CD4-positive, alpha-beta T cell (primary cell): Measurements from ENCODE around the gene TAF3. TPM values are rescaled to one million over a fixed set of nuclear protein-coding genes. Genes with fewer than 3 reads are reported as not detected.

Experiments
- ATAC-seq: fragments of 200-7000 bp; cut with Tn5 transposase; one replicate; pipeline ENCODE4 v1.10.0; 2022; ENCODE audit warnings: mild to moderate bottlenecking; ENCODE audit not compliant: poor library complexity
- CTCF ChIA-PET: fragments of 350-600 bp; sonication (Branson Sonifier 250); formaldehyde crosslinking; loops from one replicate; lab custom pipeline; 2021; ENCODE audit warnings: antibody characterized with exemption, inconsistent platforms; lab: Charles Lee
- POLR2A ChIA-PET: fragments of 350-600 bp; sonication (Branson Sonifier 250); formaldehyde crosslinking; loops from one replicate; lab custom pipeline; 2021; ENCODE audit warnings: antibody characterized with exemption, inconsistent platforms; lab: Charles Lee
- DNase-seq, 14 experiments: peaks; one replicate each; pipeline ENCODE4 v3.0.0-alpha.2; 2013 to 2020; ENCODE audit warnings: mixed read lengths in 2 of 14
- H3K27ac ChIP-seq, 2 donors: one replicate each; pipeline versions ENCODE4 v1.5.1 to v1.7.0; 2013; ENCODE audit warnings: low read length in 2 of 2, low read depth in 1 of 2, mild to moderate bottlenecking in 1 of 2
- H3K27me3 ChIP-seq, 2 experiments: 1 replicate in 1 of 2; 2 replicates in 1 of 2; pipeline versions ENCODE4 v1.6.1 to v1.7.0; 2013; ENCODE audit warnings: low read length in 2 of 2, control low read depth in 1 of 2, mild to moderate bottlenecking in 1 of 2, moderate library complexity in 1 of 2; ENCODE audit not compliant: insufficient read depth in 2 of 2, control insufficient read depth in 1 of 2
- H3K36me3 ChIP-seq: one replicate; pipeline ENCODE4 v1.6.1; 2013; ENCODE audit warnings: low read length, control low read depth; ENCODE audit not compliant: insufficient read depth
- H3K4me1 ChIP-seq: one replicate; pipeline ENCODE4 v1.6.1; 2013; ENCODE audit warnings: low read length, control low read depth; ENCODE audit not compliant: insufficient read depth
- H3K4me3 ChIP-seq: one replicate; pipeline ENCODE4 v1.5.1; 2013; ENCODE audit warnings: mild to moderate bottlenecking, low read length, moderate library complexity
- H3K9me3 ChIP-seq, 2 experiments: 1 replicate in 1 of 2; 2 replicates in 1 of 2; pipeline versions ENCODE4 v1.6.1 to v1.7.0; 2013; ENCODE audit warnings: low read length in 2 of 2, mild to moderate bottlenecking in 2 of 2, control low read depth in 1 of 2, moderate library complexity in 1 of 2; ENCODE audit not compliant: control insufficient read depth in 1 of 2, insufficient read depth in 1 of 2
- H3K27ac Mint-ChIP-seq: one replicate; pipeline ENCODE4 v1.8.0; 2020; ENCODE audit warnings: mixed read lengths
- H3K27me3 Mint-ChIP-seq: one replicate; pipeline ENCODE4 v1.8.0; 2021; ENCODE audit warnings: mixed read lengths
- H3K36me3 Mint-ChIP-seq: one replicate; pipeline ENCODE4 v1.8.0; 2021; ENCODE audit warnings: low read depth, mixed read lengths
- H3K4me1 Mint-ChIP-seq: one replicate; pipeline ENCODE4 v1.8.0; 2021; ENCODE audit warnings: low read depth, mixed read lengths
- H3K4me3 Mint-ChIP-seq: one replicate; pipeline ENCODE4 v1.8.0; 2020; ENCODE audit warnings: mild to moderate bottlenecking, mixed read lengths
- H3K9me3 Mint-ChIP-seq: one replicate; pipeline ENCODE4 v1.8.0; 2020; ENCODE audit warnings: mixed read lengths
- intact Hi-C, 2 experiments: fragments of 100-400 bp; cut with DNase I in 1 of 2; cut with micrococcal nuclease in 1 of 2; formaldehyde crosslinking; loops; one replicate each; pipeline versions ENCODE4 v1.15.1 to v1.9.0; 2023 to 2025; cut with DNase I, micrococcal nuclease
- polyA plus RNA-seq, 2 donors: library from polyadenylated mRNA; unstranded; fragments of 120-200 nt; gene quantifications; one replicate each; pipeline ENCODE4 v1.2.1, GENCODE V29; 2013
- total RNA-seq, 174 experiments: library from RNA in 2 of 174; stranded (reverse) in 2 of 174; gene quantifications; one replicate each; pipeline ENCODE4 v1.2.3 and lab custom pipeline; 2021 to 2026
- TF ChIP-seq, protein P1 (sequence below): fragments of 200-600 bp; IDR thresholded peaks from one replicate; pipeline ENCODE4 v1.8.0; 2022; ENCODE audit warnings: antibody characterized with exemption, mild to moderate bottlenecking

TAF3 gene, protein sequence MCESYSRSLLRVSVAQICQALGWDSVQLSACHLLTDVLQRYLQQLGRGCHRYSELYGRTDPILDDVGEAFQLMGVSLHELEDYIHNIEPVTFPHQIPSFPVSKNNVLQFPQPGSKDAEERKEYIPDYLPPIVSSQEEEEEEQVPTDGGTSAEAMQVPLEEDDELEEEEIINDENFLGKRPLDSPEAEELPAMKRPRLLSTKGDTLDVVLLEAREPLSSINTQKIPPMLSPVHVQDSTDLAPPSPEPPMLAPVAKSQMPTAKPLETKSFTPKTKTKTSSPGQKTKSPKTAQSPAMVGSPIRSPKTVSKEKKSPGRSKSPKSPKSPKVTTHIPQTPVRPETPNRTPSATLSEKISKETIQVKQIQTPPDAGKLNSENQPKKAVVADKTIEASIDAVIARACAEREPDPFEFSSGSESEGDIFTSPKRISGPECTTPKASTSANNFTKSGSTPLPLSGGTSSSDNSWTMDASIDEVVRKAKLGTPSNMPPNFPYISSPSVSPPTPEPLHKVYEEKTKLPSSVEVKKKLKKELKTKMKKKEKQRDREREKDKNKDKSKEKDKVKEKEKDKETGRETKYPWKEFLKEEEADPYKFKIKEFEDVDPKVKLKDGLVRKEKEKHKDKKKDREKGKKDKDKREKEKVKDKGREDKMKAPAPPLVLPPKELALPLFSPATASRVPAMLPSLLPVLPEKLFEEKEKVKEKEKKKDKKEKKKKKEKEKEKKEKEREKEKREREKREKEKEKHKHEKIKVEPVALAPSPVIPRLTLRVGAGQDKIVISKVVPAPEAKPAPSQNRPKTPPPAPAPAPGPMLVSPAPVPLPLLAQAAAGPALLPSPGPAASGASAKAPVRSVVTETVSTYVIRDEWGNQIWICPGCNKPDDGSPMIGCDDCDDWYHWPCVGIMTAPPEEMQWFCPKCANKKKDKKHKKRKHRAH
- total RNA-seq (10 to 100 TPM; 12.6 to 12.8 TPM), total RNA-seq (lab: John Stamatoyannopoulos, UW) (13.5 to 72.1 (median 41.9) reads per million in 172 experiments)
- polyA plus RNA-seq (2013, experiment 1 of 2) = 9.6 TPM
- polyA plus RNA-seq (2013, experiment 2 of 2) = 13.2 TPM

DNA sequence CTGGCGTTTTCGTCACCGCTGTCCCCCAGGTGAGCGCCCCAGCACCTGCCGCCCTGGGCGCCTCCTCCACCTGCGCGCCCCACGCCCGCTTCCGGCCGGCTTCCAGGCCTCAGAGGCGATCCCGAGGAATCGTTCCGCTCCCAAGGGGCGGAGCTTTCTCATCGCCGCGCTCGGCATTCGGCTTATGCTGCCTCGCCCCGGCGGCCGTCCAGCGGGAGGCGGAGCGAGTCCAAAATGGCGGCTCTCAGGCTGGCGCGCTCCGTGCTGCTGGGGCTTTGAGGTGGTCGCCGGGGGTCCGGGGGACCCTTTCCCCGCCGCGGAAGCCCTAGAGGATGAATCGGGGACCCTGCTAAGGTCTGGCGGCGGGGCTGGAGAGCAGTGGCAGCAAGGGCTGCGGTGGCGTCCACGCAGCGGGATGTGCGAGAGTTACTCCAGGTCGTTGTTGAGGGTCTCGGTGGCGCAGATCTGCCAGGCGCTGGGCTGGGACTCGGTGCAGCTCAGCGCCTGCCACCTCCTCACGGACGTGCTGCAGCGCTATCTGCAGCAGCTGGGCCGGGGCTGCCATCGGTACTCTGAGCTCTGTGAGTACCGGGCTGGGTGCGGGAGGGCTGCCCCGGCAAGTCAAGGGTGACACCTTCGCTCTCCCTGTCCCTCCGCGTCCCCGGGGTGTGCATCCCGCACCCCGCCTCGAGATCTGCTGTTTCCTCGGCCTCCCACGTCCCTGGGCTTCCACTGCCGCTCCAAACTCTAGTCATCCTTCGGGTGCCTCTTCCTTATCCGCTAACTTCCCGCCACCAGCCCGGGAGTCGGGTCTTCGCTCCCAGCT, at the start of gene TAF3:
Gene TAF3 (plus strand): TSS at position 211 of the 826 bp plus-strand sequence. CDS start 205 bp downstream, at position 416.
- H3K4me1 ChIP-seq = peaks cover 25% of the 10 kb centered on the region
- peaks cover 0 to 8% of the 10 kb centered on the region in 2 experiments for H3K27me3 ChIP-seq
- Mint-ChIP-seq H3K36me3 (peaks cover 39% of the 10 kb centered on the region), H3K9me3 (no peaks in the 10 kb centered on the region), H3K27me3 (peaks cover 5% of the 10 kb centered on the region), H3K27ac (peak within 1 kb of the TSS; percentile 80), H3K4me1 (peaks cover 48% of the 10 kb centered on the region), H3K4me3 (peak within 1 kb of the TSS; percentile 97)
- ChIA-PET POLR2A (interaction anchor here (0.5 to 4.1 kb wide), 13 partner anchors 10 to 1277 kb away, joined by 3 to 135 read pairs (median 4); partner anchors contain the start of genes ATP5F1C, KIN and SFMBT2), CTCF (interaction anchor here (1.4 to 1.8 kb wide), 2 partner anchors 31 to 54 kb away, joined by 5 to 6 read pairs; partner anchors contain the start of genes ATP5F1C and KIN)
- no peaks in the 10 kb centered on the region for H3K9me3 ChIP-seq
- peak; percentile 86 to 95 (median 91) for DNase-seq
- peak within 1 kb of the TSS; percentile 99 for H3K4me3 ChIP-seq
- intact Hi-C loops = loop anchor here (1.0 to 5.0 kb wide), 2 partner anchors 30 to 239 kb away; partner anchors contain the start of gene ATP5F1C (in 2 of the 2)
- peaks cover 5% of the 10 kb centered on the region for H3K36me3 ChIP-seq
- H3K27ac ChIP-seq = peak within 1 kb of the TSS; percentile 29 to 50
- peak; percentile 93 for ATAC-seq
- TF ChIP-seq, protein P1, sequence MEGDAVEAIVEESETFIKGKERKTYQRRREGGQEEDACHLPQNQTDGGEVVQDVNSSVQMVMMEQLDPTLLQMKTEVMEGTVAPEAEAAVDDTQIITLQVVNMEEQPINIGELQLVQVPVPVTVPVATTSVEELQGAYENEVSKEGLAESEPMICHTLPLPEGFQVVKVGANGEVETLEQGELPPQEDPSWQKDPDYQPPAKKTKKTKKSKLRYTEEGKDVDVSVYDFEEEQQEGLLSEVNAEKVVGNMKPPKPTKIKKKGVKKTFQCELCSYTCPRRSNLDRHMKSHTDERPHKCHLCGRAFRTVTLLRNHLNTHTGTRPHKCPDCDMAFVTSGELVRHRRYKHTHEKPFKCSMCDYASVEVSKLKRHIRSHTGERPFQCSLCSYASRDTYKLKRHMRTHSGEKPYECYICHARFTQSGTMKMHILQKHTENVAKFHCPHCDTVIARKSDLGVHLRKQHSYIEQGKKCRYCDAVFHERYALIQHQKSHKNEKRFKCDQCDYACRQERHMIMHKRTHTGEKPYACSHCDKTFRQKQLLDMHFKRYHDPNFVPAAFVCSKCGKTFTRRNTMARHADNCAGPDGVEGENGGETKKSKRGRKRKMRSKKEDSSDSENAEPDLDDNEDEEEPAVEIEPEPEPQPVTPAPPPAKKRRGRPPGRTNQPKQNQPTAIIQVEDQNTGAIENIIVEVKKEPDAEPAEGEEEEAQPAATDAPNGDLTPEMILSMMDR = no peak

DNA sequence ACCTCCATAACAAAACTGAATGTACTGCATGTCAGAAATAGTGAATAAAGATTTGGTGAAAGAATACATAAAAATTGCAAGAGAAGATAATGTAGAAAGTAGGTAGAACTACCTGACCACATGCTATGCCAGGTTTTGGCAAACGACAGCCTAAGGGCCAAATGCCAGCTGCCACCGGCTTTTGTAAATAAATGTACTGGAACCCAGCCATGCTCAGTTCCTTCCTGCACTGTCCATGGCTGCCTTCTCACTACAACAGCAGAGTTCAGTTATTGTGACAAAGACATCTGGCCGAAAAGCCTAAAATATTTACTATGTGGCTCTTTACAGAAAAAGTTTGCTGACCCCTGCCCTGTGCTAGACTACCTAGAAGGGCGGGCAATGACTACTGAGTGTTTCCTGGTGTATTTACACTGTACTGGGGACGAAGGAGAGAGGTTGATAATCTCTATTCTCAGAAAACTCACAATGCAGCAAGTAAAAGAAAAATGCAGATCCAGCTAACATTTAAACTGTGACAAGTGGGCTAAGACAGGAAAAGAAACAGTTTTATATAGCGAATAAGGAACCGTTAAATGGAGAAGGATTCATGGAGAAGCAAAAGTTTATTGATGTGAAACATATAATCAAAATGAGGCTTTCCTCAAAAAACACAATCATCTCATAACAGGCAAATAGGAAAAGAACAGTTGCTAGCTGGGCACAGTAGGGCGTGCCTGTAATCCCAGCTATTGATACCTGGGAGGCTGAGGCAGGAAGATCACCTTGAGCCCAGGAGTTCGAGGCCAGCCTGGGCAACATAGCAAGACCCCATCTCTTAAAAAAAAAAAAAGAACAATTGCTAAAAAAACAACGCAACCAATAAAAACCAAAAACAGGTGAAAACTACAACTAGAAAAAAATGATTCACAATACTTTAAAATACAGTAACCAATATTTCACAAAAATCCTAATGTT, 44.2 kb upstream of the TAF3 start:
- Histone ChIP-seq H3K36me3 (peaks cover 61% of the 10 kb centered on the region), H3K27ac (no peak overlapping the region), H3K9me3 (no peaks in the 10 kb centered on the region), H3K4me1 (no peaks in the 10 kb centered on the region), H3K4me3 (no peak overlapping the region), H3K27me3 (no peaks in the 10 kb centered on the region)
- ATAC-seq (no peak), DNase-seq (no peak)
- Mint-ChIP-seq H3K27ac (no peak overlapping the region), H3K9me3 (no peaks in the 10 kb centered on the region), H3K36me3 (peaks cover 86% of the 10 kb centered on the region), H3K27me3 (no peaks in the 10 kb centered on the region), H3K4me3 (no peak overlapping the region), H3K4me1 (no peaks in the 10 kb centered on the region)
- CTCF ChIA-PET = no interaction called here
- TF ChIP-seq, protein P1 = no peak
- POLR2A ChIA-PET = interaction anchor here (1.1 kb wide), 1 partner anchor 14 kb away, joined by 4 read pairs; the partner anchor contains the start of genes ATP5F1C and KIN
- intact Hi-C loops = no loop called here
